ENCODE results near the gene LRRN2.

LRRN2 gene

GRCh38 chr1:204709960-204710912 is 24.7 kb upstream of the LRRN2 start:
- H3K27me3 ChIP-seq (ENCODE audit: control insufficient read depth, insufficient read depth, low read length): no peaks in the 10 kb centered on the region
- H3K9me3 ChIP-seq (ENCODE audit: control insufficient read depth, low read length): no peaks in the 10 kb centered on the region
- no peak overlapping the region for H3K4me2 ChIP-seq (ENCODE audit: low read length)
- H3K36me3 ChIP-seq (ENCODE audit: control insufficient read depth, insufficient read depth, low read length): no peaks in the 10 kb centered on the region
- no peaks in the 10 kb centered on the region for H3K4me1 ChIP-seq
- no peaks in the 10 kb centered on the region for H3K79me2 ChIP-seq
- no peak overlapping the region for H3K9ac ChIP-seq
- no peak overlapping the region for H3K4me3 ChIP-seq (ENCODE audit: low read depth, low read length)
- TF ChIP-seq CTCF (IDR thresholded peaks at IDR 0.05): no peak
- no peak overlapping the region for H2AFZ ChIP-seq
- H3K27ac ChIP-seq: no peak overlapping the region

GRCh38 chr1:204709021-204709420 is 23.5 kb upstream of the LRRN2 start:
- Histone ChIP-seq H2AFZ (no peak overlapping the region), H3K27me3 (ENCODE audit: control insufficient read depth, insufficient read depth, low read length) (no peaks in the 10 kb centered on the region), H3K79me2 (no peaks in the 10 kb centered on the region), H3K9me3 (ENCODE audit: control insufficient read depth, low read length) (no peaks in the 10 kb centered on the region), H3K4me1 (no peaks in the 10 kb centered on the region), H3K27ac (no peak overlapping the region), H3K4me3 (ENCODE audit: low read depth, low read length) (no peak overlapping the region), H3K4me2 (ENCODE audit: low read length) (no peak overlapping the region), H3K9ac (no peak overlapping the region), H3K36me3 (ENCODE audit: control insufficient read depth, insufficient read depth, low read length) (no peaks in the 10 kb centered on the region)
- no peak for TF ChIP-seq CTCF (IDR thresholded peaks at IDR 0.05)

GRCh38 chr1:204706838-204707509 is 21.4 kb upstream of the LRRN2 start:
- Histone ChIP-seq H3K4me3 (ENCODE audit: low read depth, low read length) (no peak overlapping the region), H3K79me2 (no peaks in the 10 kb centered on the region), H3K4me2 (ENCODE audit: low read length) (no peak overlapping the region), H2AFZ (no peak overlapping the region), H3K27ac (no peak overlapping the region), H3K4me1 (no peaks in the 10 kb centered on the region), H3K27me3 (ENCODE audit: control insufficient read depth, insufficient read depth, low read length) (no peaks in the 10 kb centered on the region), H3K9ac (no peak overlapping the region), H3K36me3 (ENCODE audit: control insufficient read depth, insufficient read depth, low read length) (no peaks in the 10 kb centered on the region), H3K9me3 (ENCODE audit: control insufficient read depth, low read length) (no peaks in the 10 kb centered on the region)
- no peak for TF ChIP-seq CTCF (IDR thresholded peaks at IDR 0.05)

- Histone ChIP-seq H3K27me3 (ENCODE audit: control insufficient read depth, insufficient read depth, low read length) (no peaks in the 10 kb centered on the region), H3K27ac (no peak overlapping the region)
- no peak for TF ChIP-seq CTCF (IDR thresholded peaks at IDR 0.05)
Measured at GRCh38 chr1:204705888-204706837, 20.6 kb upstream of the LRRN2 start.

More at GRCh38 chr1:204705888-204706837, 20.6 kb upstream of the LRRN2 start:
- Histone ChIP-seq H3K4me3 (ENCODE audit: low read depth, low read length) (no peak overlapping the region), H3K9me3 (ENCODE audit: control insufficient read depth, low read length) (no peaks in the 10 kb centered on the region), H2AFZ (no peak overlapping the region), H3K36me3 (ENCODE audit: control insufficient read depth, insufficient read depth, low read length) (no peaks in the 10 kb centered on the region), H3K9ac (no peak overlapping the region), H3K4me2 (ENCODE audit: low read length) (no peak overlapping the region), H3K4me1 (no peaks in the 10 kb centered on the region), H3K79me2 (no peaks in the 10 kb centered on the region)
